ENCODE measurements around the gene IGFBP2. TPM values are rescaled to one million over a fixed set of nuclear protein-coding genes. Genes with fewer than 3 reads are reported as not detected.

Gene IGFBP2
- total RNA-seq, 6 experiments from 2014 or later: 0.28 to 0.40 TPM; not detected in 4

GRCh38 chr2:216671081-216671411, 37.8 kb downstream of the IGFBP2 start:
- H3K27ac Mint-ChIP-seq: no peak overlapping the region

GRCh38 chr2:216671791-216672343, 38.6 kb downstream of the IGFBP2 start:
- Mint-ChIP-seq H3K27ac (no peak overlapping the region), H3K9me3 (no peaks in the 10 kb centered on the region), H3K4me1 (ENCODE audit: low read depth) (no peaks in the 10 kb centered on the region), H3K27me3 (ENCODE audit: insufficient read depth) (peaks cover 41% of the 10 kb centered on the region), H3K4me3 (no peak overlapping the region), H3K36me3 (ENCODE audit: low read depth) (no peaks in the 10 kb centered on the region)
- TF ChIP-seq CTCF (IDR thresholded peaks at IDR 0.05): no peak
- no peak for DNase-seq

More at GRCh38 chr2:216671081-216671411, 37.8 kb downstream of the IGFBP2 start:
- Mint-ChIP-seq H3K36me3 (ENCODE audit: low read depth) (no peaks in the 10 kb centered on the region), H3K4me3 (no peak overlapping the region), H3K9me3 (no peaks in the 10 kb centered on the region), H3K27me3 (ENCODE audit: insufficient read depth) (peaks cover 38% of the 10 kb centered on the region), H3K4me1 (ENCODE audit: low read depth) (no peaks in the 10 kb centered on the region)
- TF ChIP-seq CTCF (IDR thresholded peaks at IDR 0.05): no peak
- DNase-seq: no peak

GRCh38 chr2:216672466-216672865, 39.2 kb downstream of the IGFBP2 start:
- Mint-ChIP-seq H3K4me3 (no peak overlapping the region), H3K9me3 (no peaks in the 10 kb centered on the region), H3K4me1 (ENCODE audit: low read depth) (no peaks in the 10 kb centered on the region), H3K36me3 (ENCODE audit: low read depth) (no peaks in the 10 kb centered on the region), H3K27me3 (ENCODE audit: insufficient read depth) (peaks cover 44% of the 10 kb centered on the region), H3K27ac (no peak overlapping the region)
- TF ChIP-seq CTCF (IDR thresholded peaks at IDR 0.05): no peak
- no peak for DNase-seq

- Mint-ChIP-seq H3K4me1 (ENCODE audit: low read depth) (no peaks in the 10 kb centered on the region), H3K27me3 (ENCODE audit: insufficient read depth) (peaks cover 44% of the 10 kb centered on the region), H3K9me3 (no peaks in the 10 kb centered on the region), H3K36me3 (ENCODE audit: low read depth) (no peaks in the 10 kb centered on the region), H3K27ac (no peak overlapping the region), H3K4me3 (no peak overlapping the region)
- no peak for DNase-seq
- no peak for TF ChIP-seq CTCF (IDR thresholded peaks at IDR 0.05)
Measured at GRCh38 chr2:216673021-216673420, 39.8 kb downstream of the IGFBP2 start.

- Mint-ChIP-seq H3K4me1 (ENCODE audit: low read depth) (no peaks in the 10 kb centered on the region), H3K27ac (no peak overlapping the region), H3K4me3 (no peak overlapping the region), H3K27me3 (ENCODE audit: insufficient read depth) (peaks cover 43% of the 10 kb centered on the region), H3K36me3 (ENCODE audit: low read depth) (no peaks in the 10 kb centered on the region), H3K9me3 (no peaks in the 10 kb centered on the region)
- no peak for DNase-seq
- no peak for TF ChIP-seq CTCF (IDR thresholded peaks at IDR 0.05)
Measured at GRCh38 chr2:216673609-216674008, 40.4 kb downstream of the IGFBP2 start.

- H3K36me3 Mint-ChIP-seq (ENCODE audit: low read depth): no peaks in the 10 kb centered on the region
- H3K4me1 Mint-ChIP-seq (ENCODE audit: low read depth): peaks cover 5% of the 10 kb centered on the region; the same call in 1 of the 2 replicates
- no peak for DNase-seq
- H3K27me3 Mint-ChIP-seq (ENCODE audit: insufficient read depth): peaks cover 38% of the 10 kb centered on the region
- no peak overlapping the region for H3K27ac Mint-ChIP-seq
- no peaks in the 10 kb centered on the region for H3K9me3 Mint-ChIP-seq
- no peak for TF ChIP-seq CTCF (IDR thresholded peaks at IDR 0.05)
- no peak overlapping the region for H3K4me3 Mint-ChIP-seq
Measured at GRCh38 chr2:216674376-216674775, 41.2 kb downstream of the IGFBP2 start.
